HCT116 (cell line): ENCODE data around the gene DMRTA2. TPM values are rescaled to one million over a fixed set of nuclear protein-coding genes. Genes with fewer than 3 reads are reported as not detected.
A peak's percentile ranks its signal among the peaks of the same experiment; 100 is the strongest.

Source experiments
- ATAC-seq: fragments of 200-7000 bp; cut with Tn5 transposase; 2 replicates; pipeline ENCODE4 v1.9.1; 2020; ENCODE audit warnings: mild to moderate bottlenecking, moderate library complexity
- BruUV-seq: library from RNA; stranded (reverse); fragments of 400-500 nt; replicated peaks from 2 replicates; lab custom pipeline; 2021; lab: Mats Ljungman, UMichigan
- CTCF ChIA-PET: fragments of 300-600 bp; sonication (Branson Sonifier 250); formaldehyde crosslinking; loops from one replicate; lab custom pipeline; 2021; ENCODE audit warnings: antibody characterized with exemption; lab: Charles Lee
- POLR2A ChIA-PET: fragments of 300-600, 350-600 bp; sonication (Branson Sonifier 250); formaldehyde crosslinking; loops from one replicate; lab custom pipeline; 2021; ENCODE audit warnings: antibody characterized with exemption; lab: Charles Lee
- RAD21 ChIA-PET, 2 experiments: fragments of 300-600 bp; sonication (Branson Sonifier 250); formaldehyde crosslinking; loops; one replicate each; lab custom pipeline; 2023; ENCODE audit warnings: low total read pairs in 2 of 2; ENCODE audit not compliant: uncharacterized antibody in 2 of 2, unreplicated experiment in 2 of 2, low non-redundant PET in 1 of 2; lab: Charles Lee
- DNase-seq: peaks from one replicate; pipeline ENCODE4 v3.0.0-alpha.2; 2010; ENCODE audit warnings: low read depth, low spot score
- H2AFZ ChIP-seq: fragments of 200-600 bp; shearing (Covaris generic), sonication (generic); 2 replicates; pipeline ENCODE4 v1.6.1; 2017; ENCODE audit warnings: low read depth, mixed run types, mixed read lengths, antibody characterized with exemption, low read length; ENCODE audit not compliant: poor library complexity, severe bottlenecking
- H3K27ac ChIP-seq: 2 replicates; pipeline ENCODE4 v1.5.1; 2012; ENCODE audit warnings: low read depth, low read length
- H3K27me3 ChIP-seq: fragments of 200-600 bp; sonication (generic); 2 replicates; pipeline ENCODE4 v1.6.1; 2016; ENCODE audit warnings: mixed run types, low read length, mixed read lengths; ENCODE audit not compliant: insufficient read depth
- H3K36me3 ChIP-seq, 2 experiments: fragments of 200-500 bp in 1 of 2; fragments of 200-600 bp in 1 of 2; sonication (Bioruptor generic) in 1 of 2; sonication (generic) in 1 of 2; 2 replicates each; pipeline versions ENCODE4 v1.5.1 to v1.6.1; 2014 to 2016; ENCODE audit warnings: low read length in 2 of 2, inconsistent platforms in 1 of 2, mixed read lengths in 1 of 2, mixed run types in 1 of 2; ENCODE audit not compliant: insufficient read depth in 2 of 2, control insufficient read depth in 1 of 2
- H3K4me1 ChIP-seq, 2 experiments: fragments of 200-600 bp in 1 of 2; sonication (generic) in 1 of 2; 2 replicates each; pipeline versions ENCODE4 v1.5.1 to v1.6.1; 2012 to 2017; ENCODE audit warnings: low read length in 2 of 2, inconsistent platforms in 1 of 2, mild to moderate bottlenecking in 1 of 2, mixed read lengths in 1 of 2, mixed run types in 1 of 2, moderate library complexity in 1 of 2; ENCODE audit not compliant: insufficient read depth in 2 of 2, control insufficient read depth in 1 of 2
- H3K4me2 ChIP-seq: fragments of 200-600 bp; sonication (generic); 2 replicates; pipeline ENCODE4 v1.6.1; 2017; ENCODE audit warnings: mixed run types, low read length, mixed read lengths
- H3K4me3 ChIP-seq, 2 experiments: fragments of 200-600 bp in 1 of 2; sonication (generic) in 1 of 2; replicated peaks in 1 of 2; 2 replicates each; pipeline ENCODE4 v1.5.1; 2011 to 2016; ENCODE audit warnings: low read length in 2 of 2, control low read depth in 1 of 2, low read depth in 1 of 2, mild to moderate bottlenecking in 1 of 2, mixed read lengths in 1 of 2, mixed run types in 1 of 2
- H3K79me2 ChIP-seq: fragments of 200-600 bp; sonication (generic); 2 replicates; pipeline ENCODE4 v1.6.1; 2017; ENCODE audit warnings: mild to moderate bottlenecking, mixed run types, low read length, moderate library complexity, mixed read lengths; ENCODE audit not compliant: insufficient read depth
- H3K9ac ChIP-seq: fragments of 200-600 bp; sonication (generic); 2 replicates; pipeline ENCODE4 v1.6.1; 2016; ENCODE audit warnings: low read length, mixed read lengths
- H3K9me2 ChIP-seq: fragments of 200-600 bp; sonication (generic), shearing (Covaris generic); 2 replicates; pipeline ENCODE4 v1.6.1; 2017; ENCODE audit warnings: mixed run types, mild to moderate bottlenecking, moderate library complexity; ENCODE audit not compliant: insufficient read depth
- H3K9me3 ChIP-seq, 2 experiments: fragments of 200-500 bp in 1 of 2; fragments of 200-600 bp in 1 of 2; sonication (Bioruptor generic) in 1 of 2; sonication (generic) in 1 of 2; 2 replicates each; pipeline ENCODE4 v1.6.1; 2014 to 2017; ENCODE audit warnings: low read length in 2 of 2, mixed read lengths in 2 of 2, inconsistent platforms in 1 of 2, low read depth in 1 of 2, mild to moderate bottlenecking in 1 of 2, mixed run types in 1 of 2, moderate library complexity in 1 of 2; ENCODE audit not compliant: control insufficient read depth in 1 of 2, insufficient read depth in 1 of 2
- H4K20me1 ChIP-seq: fragments of 200-600 bp; sonication (generic), shearing (Covaris generic); 2 replicates; pipeline ENCODE4 v1.6.1; 2017; ENCODE audit warnings: mixed run types, mild to moderate bottlenecking, moderate library complexity; ENCODE audit not compliant: insufficient read depth
- CEBPB ChIP-seq: IDR thresholded peaks from 2 replicates; pipeline ENCODE4 v1.6.1; 2012; ENCODE audit warnings: low read depth
- FOSL1 ChIP-seq: IDR thresholded peaks from 2 replicates; pipeline ENCODE4 v1.6.1; 2012; ENCODE audit warnings: low read depth
- POLR2A ChIP-seq: IDR thresholded peaks from 2 replicates; pipeline ENCODE4 v1.7.0; 2011; ENCODE audit warnings: borderline replicate concordance; ENCODE audit not compliant: insufficient read depth, insufficient read length; ENCODE audit errors: extremely low read depth
- POLR2AphosphoS5 ChIP-seq: IDR thresholded peaks from 2 replicates; pipeline ENCODE4 v1.6.1; 2011; ENCODE audit warnings: mild to moderate bottlenecking, low read depth, low read length, moderate library complexity
- RAD21 ChIP-seq: IDR thresholded peaks from 2 replicates; pipeline ENCODE4 v1.6.1; 2012; ENCODE audit warnings: low read depth, mild to moderate bottlenecking
- YY1 ChIP-seq: IDR thresholded peaks from 2 replicates; pipeline ENCODE4 v1.6.1; 2011; ENCODE audit warnings: low read length, low read depth, moderate library complexity, mild to moderate bottlenecking; ENCODE audit not compliant: insufficient replicate concordance; ENCODE audit errors: extremely low read depth
- ZNF274 ChIP-seq: fragments of 200-500 bp; sonication (Bioruptor generic); IDR thresholded peaks from 2 replicates; pipeline ENCODE4 v1.6.1; 2014; ENCODE audit warnings: mild to moderate bottlenecking, low read depth, low read length, inconsistent platforms
- intact Hi-C: fragments of 100-400 bp; cut with micrococcal nuclease; formaldehyde crosslinking; loops from 2 replicates; pipeline ENCODE4 v1.10.0; 2022
- total RNA-seq: library from RNA; stranded (reverse); gene quantifications from one replicate; pipeline ENCODE4 v1.2.1, GENCODE V29; 2021; ENCODE audit not compliant: unreplicated experiment
- TF ChIP-seq, protein P1 (sequence below), 3 experiments: fragments of 200-600 bp in 1 of 3; sonication (generic) in 1 of 3; IDR thresholded peaks in 2 of 3; conservative IDR thresholded peaks in 1 of 3; 2 replicates each; pipeline ENCODE4 v1.5.1; 2012 to 2017; ENCODE audit warnings: low read depth in 2 of 3, low read length in 2 of 3, antibody characterized with exemption in 1 of 3, borderline replicate concordance in 1 of 3, control low read depth in 1 of 3, mild to moderate bottlenecking in 1 of 3, mixed read lengths in 1 of 3, mixed run types in 1 of 3, moderate library complexity in 1 of 3; ENCODE audit not compliant: insufficient read depth in 1 of 3
- TF ChIP-seq, protein P2 (sequence below): IDR thresholded peaks from 2 replicates; pipeline ENCODE4 v1.6.1; 2012

Gene DMRTA2
- total RNA-seq, 1 experiment from 2014 or later = not detected

DNA sequence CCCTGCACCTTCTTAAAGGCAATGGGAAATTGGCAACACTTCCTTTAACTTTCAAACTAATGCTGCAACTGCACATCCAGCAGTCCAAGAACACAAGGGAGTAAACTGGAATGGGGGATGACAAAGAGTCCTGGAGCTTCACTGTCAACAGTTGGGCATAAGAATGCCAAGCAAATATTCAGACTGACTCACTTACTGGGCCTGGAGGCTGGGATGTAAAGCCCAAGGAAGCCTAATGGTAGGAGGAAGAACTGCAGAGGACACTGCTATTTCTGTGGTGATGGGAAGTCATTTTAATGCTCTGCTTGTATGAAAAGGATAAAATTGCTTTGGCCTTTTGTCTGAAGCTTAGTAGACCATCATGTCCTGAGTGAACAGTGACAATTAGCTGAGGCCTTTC lies 15.7 kb upstream of the DMRTA2 start:
- Histone ChIP-seq H2AFZ (no peak overlapping the region), H3K27ac (no peak overlapping the region), H3K9me3 (no peaks in the 10 kb centered on the region), H4K20me1 (no peaks in the 10 kb centered on the region), H3K9me2 (no peaks in the 10 kb centered on the region), H3K36me3 (0 out of 4 replicates have a peak, but pooled peaks cover 0 to 4% of the 10 kb centered on the region in 2 experiments), H3K4me1 (no peaks in the 10 kb centered on the region), H3K4me3 (no peak overlapping the region), H3K4me2 (no peak overlapping the region), H3K79me2 (no peaks in the 10 kb centered on the region), H3K9ac (no peak overlapping the region), H3K27me3 (no peaks in the 10 kb centered on the region)
- intact Hi-C loops = no loop called here
- no peak for TF ChIP-seq POLR2A
- TF ChIP-seq, protein P1, sequence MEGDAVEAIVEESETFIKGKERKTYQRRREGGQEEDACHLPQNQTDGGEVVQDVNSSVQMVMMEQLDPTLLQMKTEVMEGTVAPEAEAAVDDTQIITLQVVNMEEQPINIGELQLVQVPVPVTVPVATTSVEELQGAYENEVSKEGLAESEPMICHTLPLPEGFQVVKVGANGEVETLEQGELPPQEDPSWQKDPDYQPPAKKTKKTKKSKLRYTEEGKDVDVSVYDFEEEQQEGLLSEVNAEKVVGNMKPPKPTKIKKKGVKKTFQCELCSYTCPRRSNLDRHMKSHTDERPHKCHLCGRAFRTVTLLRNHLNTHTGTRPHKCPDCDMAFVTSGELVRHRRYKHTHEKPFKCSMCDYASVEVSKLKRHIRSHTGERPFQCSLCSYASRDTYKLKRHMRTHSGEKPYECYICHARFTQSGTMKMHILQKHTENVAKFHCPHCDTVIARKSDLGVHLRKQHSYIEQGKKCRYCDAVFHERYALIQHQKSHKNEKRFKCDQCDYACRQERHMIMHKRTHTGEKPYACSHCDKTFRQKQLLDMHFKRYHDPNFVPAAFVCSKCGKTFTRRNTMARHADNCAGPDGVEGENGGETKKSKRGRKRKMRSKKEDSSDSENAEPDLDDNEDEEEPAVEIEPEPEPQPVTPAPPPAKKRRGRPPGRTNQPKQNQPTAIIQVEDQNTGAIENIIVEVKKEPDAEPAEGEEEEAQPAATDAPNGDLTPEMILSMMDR (IDR thresholded peaks at IDR 0.05 in 2 of 3, conservative IDR thresholded peaks at IDR 0.05 in 1 of 3; ENCODE audit: borderline replicate concordance in 1 of 3, insufficient read depth in 1 of 3, low read depth in 2 of 3, low read length in 2 of 3) = peak in 2 of 3 experiments; percentile 6 to 36; a peak in 2 of 6 replicates
- CTCF ChIA-PET = no interaction called here
- no peak for DNase-seq
- RAD21 ChIA-PET = no interaction called here
- ATAC-seq = no peak
- BruUV-seq = no TSS peak
- POLR2A ChIA-PET = no interaction called here

GRCh38 chr1:50436489-50436888 lies 13.2 kb upstream of the DMRTA2 start:
- RAD21 ChIA-PET = no interaction called here
- H3K9ac ChIP-seq = no peak overlapping the region
- BruUV-seq = no TSS peak
- no peak overlapping the region for H2AFZ ChIP-seq
- no peak overlapping the region for H3K4me2 ChIP-seq
- no peaks in the 10 kb centered on the region for H3K27me3 ChIP-seq
- no peaks in the 10 kb centered on the region for H3K4me1 ChIP-seq
- no peaks in the 10 kb centered on the region for H4K20me1 ChIP-seq
- ATAC-seq (no peak), DNase-seq (no peak)
- no peak overlapping the region for H3K4me3 ChIP-seq
- H3K27ac ChIP-seq = no peak overlapping the region
- intact Hi-C loops = no loop called here
- POLR2A ChIA-PET = no interaction called here
- H3K79me2 ChIP-seq = no peaks in the 10 kb centered on the region
- CTCF ChIA-PET = no interaction called here
- H3K9me3 ChIP-seq = no peaks in the 10 kb centered on the region
- no peak for TF ChIP-seq FOSL1
- TF ChIP-seq YY1 = no peak
- no peak for TF ChIP-seq RAD21
- no peak for TF ChIP-seq POLR2AphosphoS5
- no peak for TF ChIP-seq ZNF274
- TF ChIP-seq, protein P1 (IDR thresholded peaks at IDR 0.05 in 2 of 3, conservative IDR thresholded peaks at IDR 0.05 in 1 of 3; ENCODE audit: borderline replicate concordance in 1 of 3, insufficient read depth in 1 of 3, low read depth in 2 of 3, low read length in 2 of 3) = no peak
- TF ChIP-seq, protein P2, sequence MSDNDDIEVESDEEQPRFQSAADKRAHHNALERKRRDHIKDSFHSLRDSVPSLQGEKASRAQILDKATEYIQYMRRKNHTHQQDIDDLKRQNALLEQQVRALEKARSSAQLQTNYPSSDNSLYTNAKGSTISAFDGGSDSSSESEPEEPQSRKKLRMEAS = no peak
- TF ChIP-seq CEBPB = no peak
- 0 out of 4 replicates have a peak, but pooled peaks cover 0 to 4% of the 10 kb centered on the region in 2 experiments for H3K36me3 ChIP-seq
- H3K9me2 ChIP-seq = no peaks in the 10 kb centered on the region
